GM12892 (cell line): ENCODE measurements around the gene PLA2G2D.
A peak's percentile ranks its signal among the peaks of the same experiment; 100 is the strongest.

ENCODE experiments used
- DNase-seq: peaks from one replicate; pipeline ENCODE4 v3.0.0; 2011; ENCODE audit not compliant: insufficient read length
- FAIRE-seq: peaks from 2 replicates; lab custom pipeline; 2011; peaks lifted over from hg19 to GRCh38; lab: Jason Lieb, UNC
- POLR2A ChIP-seq: IDR thresholded peaks from 2 replicates; pipeline ENCODE4 v1.6.1; 2011; ENCODE audit warnings: low read depth, low read length, control low read depth
- POLR2AphosphoS5 ChIP-seq: IDR thresholded peaks from 2 replicates; pipeline ENCODE4 v1.6.1; 2011; ENCODE audit warnings: low read depth, low read length, control low read depth
- TAF1 ChIP-seq: IDR thresholded peaks from 2 replicates; pipeline ENCODE4 v1.6.1; 2011; ENCODE audit warnings: low read depth, mild to moderate bottlenecking, control low read depth, low read length, borderline replicate concordance

PLA2G2D gene

DNA sequence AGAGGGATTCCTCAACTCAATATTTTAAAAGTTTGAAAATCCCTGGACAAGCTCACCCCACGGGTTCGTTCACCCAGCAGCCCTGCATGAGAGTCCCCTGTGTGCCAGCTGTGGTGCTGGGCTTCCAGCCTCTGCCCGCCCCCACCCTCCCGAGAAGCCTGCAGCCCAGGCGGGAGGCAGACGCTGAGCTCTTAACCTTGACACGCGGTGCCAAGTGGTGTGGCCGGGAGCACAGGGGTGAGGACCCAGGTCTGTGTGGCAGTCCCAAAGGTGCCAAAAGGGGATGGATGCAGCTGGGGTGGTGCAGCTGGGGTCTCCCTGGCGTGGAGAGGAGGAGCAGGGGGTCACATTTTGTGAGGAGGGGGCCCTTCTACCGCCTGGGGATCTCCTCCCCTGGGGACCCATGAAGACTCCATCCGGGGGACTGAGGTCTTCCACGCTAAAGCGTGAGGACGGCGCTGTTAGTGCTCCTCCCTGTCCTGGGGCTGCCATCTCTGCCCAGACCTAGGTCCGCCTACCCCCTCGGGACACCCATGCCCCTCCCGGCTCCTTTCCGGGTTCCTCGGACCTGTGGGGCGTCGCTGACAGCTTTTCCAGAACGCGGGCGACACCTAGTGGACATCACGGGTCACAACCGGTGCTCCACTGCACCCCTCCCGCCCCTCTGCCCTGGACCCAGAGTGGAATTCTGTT is 32.7 kb upstream of the PLA2G2D start:
- no peak for TF ChIP-seq POLR2AphosphoS5
- no peak for TF ChIP-seq TAF1
- TF ChIP-seq POLR2A: no peak
- DNase-seq (peak; percentile 93), FAIRE-seq (peak; percentile 87)

DNA sequence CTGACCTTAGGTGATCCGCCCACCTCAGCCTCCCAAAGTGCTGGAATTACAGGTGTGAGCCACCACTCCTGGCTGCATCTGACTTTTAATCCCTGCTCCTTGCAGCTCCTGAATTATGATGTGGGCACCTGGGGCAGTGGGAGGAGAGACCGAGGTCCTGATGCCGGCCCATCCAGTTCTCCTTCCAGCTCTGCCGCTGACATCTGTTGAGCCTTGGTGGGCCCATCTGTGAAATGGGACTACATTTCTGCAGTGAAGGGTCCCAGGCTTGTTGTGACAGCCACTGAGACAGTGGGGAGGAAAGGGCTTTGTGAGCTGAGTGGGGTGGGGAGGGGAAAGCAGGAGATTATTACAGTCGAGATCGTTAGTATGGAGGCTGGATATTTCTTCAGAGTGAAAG is 31.6 kb upstream of the PLA2G2D start:
- TF ChIP-seq TAF1 (no peak), POLR2A (no peak), POLR2AphosphoS5 (no peak)
- no peak for FAIRE-seq

DNA sequence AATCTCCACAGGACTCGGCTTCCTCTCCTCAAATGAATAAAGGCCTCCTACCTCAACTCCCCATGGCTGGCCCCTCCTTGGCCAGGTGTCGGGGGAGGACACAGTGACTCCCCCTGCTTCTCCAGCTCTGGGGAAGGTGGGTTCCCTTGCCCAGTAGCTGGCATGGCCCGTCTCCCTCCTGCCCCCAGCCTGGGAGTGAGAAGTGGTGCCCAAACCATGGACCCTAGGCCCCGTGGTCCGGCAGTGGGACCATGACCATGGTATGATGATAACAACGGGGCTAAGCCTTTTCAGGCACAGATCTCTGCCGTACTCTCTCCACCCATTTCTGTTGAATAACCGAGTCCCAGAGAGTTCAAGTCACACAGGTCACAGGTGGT is 31.0 kb upstream of the PLA2G2D start:
- FAIRE-seq (no peak), DNase-seq (no peak)
- TF ChIP-seq POLR2AphosphoS5 (no peak), POLR2A (no peak), TAF1 (no peak)

More for the DNA sequence above, 31.6 kb upstream of the PLA2G2D start:
- no peak for DNase-seq

DNA sequence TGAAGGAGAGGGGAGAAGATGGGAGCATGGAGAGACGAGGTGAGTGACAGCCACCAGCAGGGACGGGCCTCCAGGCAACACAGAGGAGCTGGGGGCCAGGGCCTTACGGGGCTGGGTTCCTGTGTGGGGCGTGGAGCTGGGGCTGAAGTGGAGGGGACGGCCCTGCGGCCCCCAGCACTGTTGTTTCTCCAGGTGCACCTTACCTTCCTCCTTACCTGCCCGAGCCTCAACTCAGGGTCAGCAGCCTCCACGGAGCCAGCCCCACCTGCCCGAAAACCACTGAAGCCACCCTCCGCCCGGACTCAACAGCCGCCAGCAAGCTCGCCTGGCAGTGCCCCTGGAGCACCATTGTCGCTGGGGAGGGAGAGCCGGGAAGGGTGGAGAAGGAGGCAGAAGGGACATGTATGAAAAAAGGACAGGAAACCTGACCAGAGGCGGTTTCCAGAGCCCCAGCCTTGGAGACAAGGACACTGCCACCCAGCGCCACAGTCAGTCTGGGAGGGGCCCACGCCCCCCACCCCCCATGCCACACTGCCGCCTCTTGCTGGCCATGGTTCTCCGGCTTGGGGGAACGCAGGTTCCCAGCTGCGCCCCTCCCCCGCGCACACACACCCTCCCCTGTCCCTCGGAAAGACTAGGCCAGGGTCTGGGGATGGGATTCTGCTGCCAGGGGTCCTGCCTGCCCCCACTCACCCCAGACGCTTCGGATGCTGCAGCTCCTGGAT is 30.4 kb upstream of the PLA2G2D start:
- TF ChIP-seq POLR2A: no peak
- TF ChIP-seq POLR2AphosphoS5: no peak
- TF ChIP-seq TAF1: no peak
- FAIRE-seq: no peak

GRCh38 chr1:20148571-20149500 is 29.5 kb upstream of the PLA2G2D start:
- FAIRE-seq (no peak), DNase-seq (no peak)
- no peak for TF ChIP-seq POLR2AphosphoS5
- TF ChIP-seq POLR2A: no peak
- TF ChIP-seq TAF1: no peak

More for the DNA sequence above, 30.4 kb upstream of the PLA2G2D start:
- DNase-seq: no peak

DNA sequence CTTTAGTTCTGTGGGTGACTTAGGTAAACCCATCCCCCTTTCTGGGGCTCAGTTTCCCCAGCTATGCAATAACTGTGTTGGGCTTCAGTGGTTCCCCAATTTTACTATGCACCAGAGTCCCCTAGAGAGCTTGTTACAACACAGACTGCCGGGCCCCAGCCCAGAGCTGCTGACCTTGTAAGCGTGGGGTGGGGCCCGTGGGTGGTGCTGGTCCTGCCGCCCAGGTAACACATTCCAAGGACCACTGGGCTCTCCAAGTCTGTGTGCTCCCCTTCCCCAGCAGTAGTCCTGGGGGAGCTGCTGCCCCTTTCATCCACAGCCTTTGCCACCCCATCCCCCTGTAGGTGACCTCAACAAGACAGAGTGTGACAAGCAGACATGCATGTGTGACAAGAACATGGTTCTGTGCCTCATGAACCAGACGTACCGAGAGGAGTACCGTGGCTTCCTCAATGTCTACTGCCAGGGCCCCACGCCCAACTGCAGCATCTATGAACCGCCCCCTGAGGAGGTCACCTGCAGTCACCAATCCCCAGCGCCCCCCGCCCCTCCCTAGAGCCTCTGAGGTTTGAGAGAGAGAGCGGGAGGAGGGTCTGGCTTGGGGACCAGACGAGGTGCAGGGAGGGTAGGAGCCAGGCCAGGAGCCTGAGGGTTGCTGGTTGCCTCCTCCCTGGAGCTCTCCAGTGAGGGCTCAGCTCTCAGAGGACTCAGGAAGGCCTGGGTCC is 28.7 kb upstream of the PLA2G2D start:
- no peak for TF ChIP-seq POLR2A
- no peak for TF ChIP-seq POLR2AphosphoS5
- no peak for TF ChIP-seq TAF1
- DNase-seq (no peak), FAIRE-seq (no peak)

GRCh38 chr1:20143734-20144565 is 24.6 kb upstream of the PLA2G2D start:
- FAIRE-seq: no peak
- TF ChIP-seq TAF1 (no peak), POLR2AphosphoS5 (no peak), POLR2A (no peak)
- DNase-seq: no peak

GRCh38 chr1:20143318-20143717 is 24.0 kb upstream of the PLA2G2D start:
- TF ChIP-seq POLR2A (no peak), TAF1 (no peak), POLR2AphosphoS5 (no peak)
- DNase-seq (no peak), FAIRE-seq (no peak)

DNA sequence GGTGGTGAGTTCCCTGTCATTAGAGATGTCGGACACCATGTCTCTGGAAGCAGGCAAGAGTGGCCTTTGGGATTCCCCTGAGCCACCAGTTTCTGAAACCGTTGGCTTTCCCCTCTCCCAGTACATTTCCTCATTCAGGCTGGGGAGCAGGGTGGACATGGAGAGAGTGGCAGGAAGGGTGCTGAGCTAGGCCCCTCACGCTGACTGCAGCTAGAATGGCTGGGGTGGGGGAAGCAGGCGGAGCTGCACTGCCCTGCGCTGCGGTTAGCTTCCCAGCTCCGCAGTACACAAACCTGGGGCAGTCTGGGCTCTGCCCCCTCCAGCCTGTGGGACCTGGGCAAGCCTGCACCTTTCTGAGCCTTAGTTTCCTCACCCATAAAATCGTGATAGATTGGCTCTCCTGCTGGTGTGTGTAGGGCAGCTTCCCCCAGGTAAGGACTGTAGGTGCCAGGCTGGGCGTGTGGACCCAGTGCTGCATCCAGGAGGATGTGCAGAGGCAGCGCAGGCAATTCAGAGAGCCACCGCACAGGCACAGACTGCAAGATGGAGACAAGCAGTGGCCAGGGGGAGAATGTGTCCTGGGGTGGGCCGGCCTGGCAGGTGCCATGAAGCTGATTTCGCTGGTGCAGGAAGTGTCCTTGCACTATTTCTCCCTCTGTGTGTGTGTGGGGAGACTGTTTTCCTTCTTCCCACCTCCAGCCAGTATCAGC is 22.8 kb upstream of the PLA2G2D start:
- DNase-seq (no peak), FAIRE-seq (no peak)
- TF ChIP-seq TAF1 (no peak), POLR2A (no peak)

- no peak for DNase-seq
- no peak for FAIRE-seq
- TF ChIP-seq POLR2AphosphoS5: no peak
- TF ChIP-seq POLR2A: no peak
- TF ChIP-seq TAF1: no peak
These were observed 22.1 kb upstream of the PLA2G2D start for GRCh38 chr1:20141466-20141865.

- DNase-seq (no peak), FAIRE-seq (no peak)
- no peak for TF ChIP-seq POLR2AphosphoS5
These were observed 21.7 kb upstream of the PLA2G2D start for GRCh38 chr1:20141001-20141400.
